Neural cell (in vitro differentiated cells): Measurements from ENCODE around the gene STK24. TPM values are rescaled to one million over a fixed set of nuclear protein-coding genes. Genes with fewer than 3 reads are reported as not detected.

Experiments used
- H2AFZ ChIP-seq: fragments of 200-600, 300-800 bp; sonication (generic), shearing (Covaris generic); 2 replicates; pipeline ENCODE4 v1.6.0; 2014; ENCODE audit warnings: low read depth, mild to moderate bottlenecking, antibody characterized with exemption, low read length, moderate library complexity
- H3F3A ChIP-seq: fragments of 200-600 bp; shearing (Covaris generic); 2 replicates; pipeline ENCODE4 v1.6.1; 2016; ENCODE audit warnings: mild to moderate bottlenecking, moderate library complexity, mixed read lengths, antibody characterized with exemption, low read length; ENCODE audit not compliant: insufficient read depth, poor library complexity, severe bottlenecking
- H3K27ac ChIP-seq: fragments of 200-600, 300-800 bp; sonication (generic), shearing (Covaris generic); 2 replicates; pipeline ENCODE4 v1.5.1; 2014; ENCODE audit warnings: mild to moderate bottlenecking, low read length, moderate library complexity
- H3K27me3 ChIP-seq: fragments of 300-800, 200-600 bp; sonication (generic), shearing (Covaris generic); 2 replicates; pipeline ENCODE4 v1.6.0; 2014; ENCODE audit warnings: mild to moderate bottlenecking, low read depth, low read length, moderate library complexity; ENCODE audit not compliant: insufficient read depth
- H3K36me3 ChIP-seq: fragments of 300-800, 200-600 bp; sonication (generic), shearing (Covaris generic); 2 replicates; pipeline ENCODE4 v1.5.1; 2014; ENCODE audit warnings: mild to moderate bottlenecking, antibody characterized with exemption, low read length, moderate library complexity; ENCODE audit not compliant: insufficient read depth
- H3K4me2 ChIP-seq: fragments of 300-800, 200-600 bp; sonication (generic), shearing (Covaris generic); 2 replicates; pipeline ENCODE4 v1.6.0; 2014; ENCODE audit warnings: mild to moderate bottlenecking, low read length
- H3K4me3 ChIP-seq: fragments of 300-800, 200-600 bp; sonication (generic), shearing (Covaris generic); 2 replicates; pipeline ENCODE4 v1.5.1; 2014; ENCODE audit warnings: mild to moderate bottlenecking, low read length, moderate library complexity
- H3K79me2 ChIP-seq: fragments of 200-600 bp; shearing (Covaris generic); replicated peaks from 2 replicates; pipeline ENCODE4 v1.6.0; 2014; ENCODE audit warnings: mild to moderate bottlenecking, low read length, moderate library complexity; ENCODE audit not compliant: insufficient read depth
- H3K9ac ChIP-seq: fragments of 300-800, 200-600 bp; sonication (generic), shearing (Covaris generic); 2 replicates; pipeline ENCODE4 v1.6.1; 2016; ENCODE audit warnings: mild to moderate bottlenecking, low read length, mixed read lengths
- H3K9me2 ChIP-seq: fragments of 200-600 bp; shearing (Covaris generic); 2 replicates; pipeline ENCODE4 v1.6.1; 2016; ENCODE audit warnings: mild to moderate bottlenecking, low read length, mixed read lengths; ENCODE audit not compliant: insufficient read depth
- H3K9me3 ChIP-seq: fragments of 200-600, 300-800 bp; sonication (generic), shearing (Covaris generic); 2 replicates; pipeline ENCODE4 v1.6.1; 2016; ENCODE audit warnings: mild to moderate bottlenecking, mixed run types, low read length, moderate library complexity, mixed read lengths
- H4K20me1 ChIP-seq: fragments of 200-600 bp; shearing (Covaris generic); 2 replicates; pipeline ENCODE4 v1.6.1; 2016; ENCODE audit warnings: mild to moderate bottlenecking, mixed run types; ENCODE audit not compliant: insufficient read depth
- CTCF ChIP-seq: fragments of 450-650 bp; IDR thresholded peaks from 2 replicates; pipeline ENCODE4 v1.5.1; 2014; ENCODE audit warnings: antibody characterized with exemption, mild to moderate bottlenecking, moderate library complexity; ENCODE audit not compliant: poor library complexity, severe bottlenecking
- EP300 ChIP-seq: fragments of 450-650 bp; conservative IDR thresholded peaks from 2 replicates; pipeline ENCODE4 v1.6.1; 2014; ENCODE audit warnings: antibody characterized with exemption, mild to moderate bottlenecking, moderate library complexity; ENCODE audit not compliant: poor library complexity, severe bottlenecking
- EZH2 ChIP-seq: fragments of 200-600, 300-800 bp; shearing (Covaris generic), sonication (generic); IDR thresholded peaks from 2 replicates; pipeline ENCODE4 v1.6.1; 2014; ENCODE audit warnings: antibody characterized with exemption, low read length, borderline replicate concordance, mild to moderate bottlenecking; ENCODE audit not compliant: insufficient read depth, poor library complexity, severe bottlenecking
- MXI1 ChIP-seq: fragments of 450-650 bp; conservative IDR thresholded peaks from 2 replicates; pipeline ENCODE4 v1.6.1; 2014; ENCODE audit warnings: antibody characterized with exemption, mild to moderate bottlenecking; ENCODE audit not compliant: poor library complexity, severe bottlenecking
- POLR2AphosphoS5 ChIP-seq: IDR thresholded peaks from 2 replicates; pipeline ENCODE4 v1.6.1; 2012
- RAD21 ChIP-seq: fragments of 450-650 bp; conservative IDR thresholded peaks from 2 replicates; pipeline ENCODE4 v1.6.1; 2014; ENCODE audit warnings: antibody characterized with exemption, mild to moderate bottlenecking, moderate library complexity
- REST ChIP-seq: IDR thresholded peaks from 2 replicates; pipeline ENCODE4 v1.6.1; 2012; ENCODE audit warnings: borderline replicate concordance
- SMC3 ChIP-seq: fragments of 450-650 bp; conservative IDR thresholded peaks from 2 replicates; pipeline ENCODE4 v1.6.1; 2014; ENCODE audit warnings: antibody characterized with exemption, mild to moderate bottlenecking, moderate library complexity; ENCODE audit not compliant: poor library complexity
- TAF1 ChIP-seq: IDR thresholded peaks from 2 replicates; pipeline ENCODE4 v1.6.1; 2012; ENCODE audit warnings: low read depth
- polyA plus RNA-seq: library from polyadenylated mRNA; depleted of rRNA; stranded (reverse); fragments of >200 nt; gene quantifications from 2 replicates; pipeline ENCODE4 v1.2.3, GENCODE V29; 2014

The STK24 gene
- polyA plus RNA-seq, 1 donor from 2014 or later, result 66.0 TPM

- Histone ChIP-seq H3K27ac (no peak overlapping the region), H3K9ac (no peak overlapping the region), H3K36me3 (no peaks in the 10 kb centered on the region), H3F3A (no peaks in the 10 kb centered on the region), H3K9me2 (no peaks in the 10 kb centered on the region), H3K4me2 (no peak overlapping the region), H3K79me2 (no peaks in the 10 kb centered on the region), H3K4me3 (no peak overlapping the region), H3K9me3 (no peaks in the 10 kb centered on the region), H2AFZ (no peak overlapping the region), H3K27me3 (no peaks in the 10 kb centered on the region), H4K20me1 (no peaks in the 10 kb centered on the region)
- TF ChIP-seq EZH2 (no peak), TAF1 (no peak), SMC3 (no peak), CTCF (no peak)
Measured at GRCh38 chr13:98459721-98460370, 117.1 kb downstream of the STK24 start.

DNA sequence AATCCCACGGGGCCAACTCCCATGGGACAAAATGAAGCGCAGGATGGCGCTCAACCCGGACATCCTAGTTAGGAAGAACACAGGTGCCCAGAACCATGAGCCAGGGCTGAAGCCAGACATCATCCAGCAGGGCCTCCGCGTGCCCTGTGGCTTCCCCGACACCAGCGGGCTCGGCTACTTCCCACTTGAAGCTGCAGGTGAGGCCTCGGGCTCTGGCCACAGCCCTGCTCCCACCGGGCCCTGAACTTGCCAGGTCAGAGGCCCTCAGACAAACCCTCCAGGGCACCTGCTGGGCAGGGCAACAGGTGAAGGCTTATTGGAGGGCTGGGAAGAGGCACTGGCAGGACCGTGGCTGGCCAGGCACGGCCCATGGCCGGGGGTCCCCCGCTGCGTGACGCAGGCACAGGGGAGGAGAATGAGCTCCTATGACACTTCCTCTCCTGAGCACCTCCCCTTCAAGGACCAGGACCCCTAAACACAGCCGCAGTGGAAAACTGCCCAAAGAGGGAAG is 117.7 kb downstream of the STK24 start:
- Histone ChIP-seq H3K27ac (no peak overlapping the region), H3K9me2 (no peaks in the 10 kb centered on the region), H3K9ac (no peak overlapping the region), H3K36me3 (no peaks in the 10 kb centered on the region), H2AFZ (no peak overlapping the region), H3F3A (no peaks in the 10 kb centered on the region), H4K20me1 (no peaks in the 10 kb centered on the region), H3K9me3 (no peaks in the 10 kb centered on the region), H3K27me3 (no peaks in the 10 kb centered on the region), H3K79me2 (no peaks in the 10 kb centered on the region), H3K4me3 (no peak overlapping the region), H3K4me2 (no peak overlapping the region)
- no peak for TF ChIP-seq POLR2AphosphoS5
- TF ChIP-seq CTCF, result no peak
- no peak for TF ChIP-seq RAD21
- TF ChIP-seq EP300, result no peak
- no peak for TF ChIP-seq TAF1
- TF ChIP-seq EZH2, result no peak
- TF ChIP-seq REST, result no peak
- TF ChIP-seq SMC3, result no peak
- TF ChIP-seq MXI1, result no peak
